HFFc6 (cell line): ENCODE results near the gene VPS54. TPM values are rescaled to one million over a fixed set of nuclear protein-coding genes. Genes with fewer than 3 reads are reported as not detected.

Experiments used
- DNase-seq: peaks from one replicate; pipeline ENCODE4 v3.0.0-alpha.2; 2018
- H3K27ac Mint-ChIP-seq: 2 replicates; pipeline ENCODE4 v1.8.0; 2020; ENCODE audit warnings: mild to moderate bottlenecking, mixed read lengths
- H3K27me3 Mint-ChIP-seq: 2 replicates; pipeline ENCODE4 v1.8.0; 2021; ENCODE audit warnings: mild to moderate bottlenecking, moderate library complexity, mixed read lengths; ENCODE audit not compliant: insufficient read depth
- H3K36me3 Mint-ChIP-seq: 2 replicates; pipeline ENCODE4 v1.8.0; 2021; ENCODE audit warnings: low read depth, mixed read lengths
- H3K4me1 Mint-ChIP-seq: 2 replicates; pipeline ENCODE4 v1.8.0; 2020; ENCODE audit warnings: low read depth, mixed read lengths
- H3K4me3 Mint-ChIP-seq: 2 replicates; pipeline ENCODE4 v1.8.0; 2020; ENCODE audit warnings: mild to moderate bottlenecking, moderate library complexity, mixed read lengths
- H3K9me3 Mint-ChIP-seq: 2 replicates; pipeline ENCODE4 v1.8.0; 2020; ENCODE audit warnings: mild to moderate bottlenecking, mixed read lengths
- total RNA-seq, 6 experiments: library from RNA; stranded (reverse); fragmentation: NEBNext Ultra II Directional; extraction: Animal tissue kit (Norgen Biotek cat#: 25700); gene quantifications; 2 replicates in 1 of 6; 3 replicates in 5 of 6; pipeline ENCODE4 v1.2.3, GENCODE V29; 2021
- TF ChIP-seq, protein P1 (sequence below): fragments of 200-600 bp; sonication (generic); IDR thresholded peaks from 2 replicates; pipeline ENCODE4 v1.5.0; 2021; ENCODE audit warnings: antibody characterized with exemption, mild to moderate bottlenecking

VPS54 gene
- total RNA-seq, 6 experiments from 2014 or later: 12.9 to 17.7 (median 15.0) TPM

DNA sequence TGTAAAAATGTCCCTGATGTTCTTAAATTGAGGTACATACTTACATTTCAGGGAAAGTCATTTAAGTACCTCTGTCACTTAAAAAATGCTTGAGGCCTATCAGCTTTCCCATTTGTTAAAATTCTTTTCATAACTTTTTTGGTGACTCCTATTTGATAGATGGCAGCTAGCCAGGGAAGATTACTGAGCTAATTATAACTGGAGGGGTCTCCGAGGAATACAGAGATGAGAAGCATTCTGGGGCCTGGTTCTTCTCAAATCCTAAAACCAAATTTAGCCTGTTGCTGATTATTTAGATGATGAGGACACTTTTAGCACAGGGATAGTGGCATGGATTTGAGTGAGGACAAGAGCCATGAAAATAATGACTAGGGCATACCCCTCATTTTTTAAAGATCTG lies 172.7 kb downstream of the VPS54 start:
- H3K4me3 Mint-ChIP-seq: peak overlapping the region; percentile 4; the same call in 1 of the 2 replicates
- no peak overlapping the region; the same call in 1 of the 2 replicates for H3K27ac Mint-ChIP-seq
- H3K36me3 Mint-ChIP-seq: peaks cover 51% of the 10 kb centered on the region
- DNase-seq: no peak
- peaks cover 83% of the 10 kb centered on the region for H3K4me1 Mint-ChIP-seq
- no peaks in the 10 kb centered on the region; the same call in none of the 2 replicates for H3K27me3 Mint-ChIP-seq
- TF ChIP-seq, protein P1, sequence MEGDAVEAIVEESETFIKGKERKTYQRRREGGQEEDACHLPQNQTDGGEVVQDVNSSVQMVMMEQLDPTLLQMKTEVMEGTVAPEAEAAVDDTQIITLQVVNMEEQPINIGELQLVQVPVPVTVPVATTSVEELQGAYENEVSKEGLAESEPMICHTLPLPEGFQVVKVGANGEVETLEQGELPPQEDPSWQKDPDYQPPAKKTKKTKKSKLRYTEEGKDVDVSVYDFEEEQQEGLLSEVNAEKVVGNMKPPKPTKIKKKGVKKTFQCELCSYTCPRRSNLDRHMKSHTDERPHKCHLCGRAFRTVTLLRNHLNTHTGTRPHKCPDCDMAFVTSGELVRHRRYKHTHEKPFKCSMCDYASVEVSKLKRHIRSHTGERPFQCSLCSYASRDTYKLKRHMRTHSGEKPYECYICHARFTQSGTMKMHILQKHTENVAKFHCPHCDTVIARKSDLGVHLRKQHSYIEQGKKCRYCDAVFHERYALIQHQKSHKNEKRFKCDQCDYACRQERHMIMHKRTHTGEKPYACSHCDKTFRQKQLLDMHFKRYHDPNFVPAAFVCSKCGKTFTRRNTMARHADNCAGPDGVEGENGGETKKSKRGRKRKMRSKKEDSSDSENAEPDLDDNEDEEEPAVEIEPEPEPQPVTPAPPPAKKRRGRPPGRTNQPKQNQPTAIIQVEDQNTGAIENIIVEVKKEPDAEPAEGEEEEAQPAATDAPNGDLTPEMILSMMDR: no peak
- peaks cover 6% of the 10 kb centered on the region for H3K9me3 Mint-ChIP-seq

DNA sequence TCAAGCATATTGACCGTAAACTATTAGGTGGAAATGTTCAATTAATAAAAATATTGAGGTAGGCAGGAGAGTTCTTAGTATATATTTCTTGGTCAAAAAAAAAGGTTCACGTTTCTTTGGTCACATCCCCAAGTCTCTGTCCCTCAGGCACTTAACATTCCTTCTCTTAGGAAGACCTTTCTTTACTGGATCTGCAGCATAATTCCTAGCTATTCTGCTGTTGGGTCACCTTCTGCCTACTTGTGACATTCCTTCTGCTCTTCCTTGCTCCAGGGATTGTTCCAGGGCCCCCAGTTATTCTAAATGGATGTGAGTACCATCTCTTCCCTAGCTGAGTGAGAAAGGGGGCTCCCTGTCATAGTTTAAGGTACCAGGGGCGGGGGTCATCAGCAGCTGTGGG lies 173.4 kb downstream of the VPS54 start:
- TF ChIP-seq, protein P1: no peak
- no peak for DNase-seq
- H3K36me3 Mint-ChIP-seq: peaks cover 47% of the 10 kb centered on the region
- H3K27ac Mint-ChIP-seq: no peak overlapping the region
- peaks cover 76% of the 10 kb centered on the region for H3K4me1 Mint-ChIP-seq
- H3K9me3 Mint-ChIP-seq: peaks cover 6% of the 10 kb centered on the region
- H3K4me3 Mint-ChIP-seq: peak overlapping the region; percentile 28; the same call in 1 of the 2 replicates
- H3K27me3 Mint-ChIP-seq: peaks cover 2% of the 10 kb centered on the region

DNA sequence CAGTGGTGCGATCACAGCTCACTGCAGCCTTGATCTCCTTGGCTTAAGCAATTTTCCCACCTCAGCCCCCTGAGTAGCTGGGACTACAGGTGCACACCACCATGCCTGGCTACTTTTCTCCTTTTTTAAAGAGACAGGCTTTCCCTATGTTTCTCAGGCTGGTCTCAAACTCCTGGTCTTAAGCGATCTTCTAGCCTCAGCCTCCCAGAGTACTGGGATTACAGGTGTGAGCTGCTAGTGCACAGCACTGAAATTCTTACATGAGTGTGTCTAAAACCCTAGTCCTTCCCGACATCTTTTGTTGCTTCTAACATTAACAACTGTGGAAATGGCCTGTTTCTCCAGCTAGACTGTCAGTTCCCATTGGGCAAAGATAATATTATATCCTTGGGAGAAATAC lies 174.6 kb downstream of the VPS54 start:
- Mint-ChIP-seq H3K4me3 (peak overlapping the region; percentile 98), H3K36me3 (peaks cover 47% of the 10 kb centered on the region), H3K9me3 (peaks cover 6% of the 10 kb centered on the region), H3K4me1 (peaks cover 76% of the 10 kb centered on the region), H3K27ac (no peak overlapping the region; the same call in 1 of the 2 replicates), H3K27me3 (peaks cover 4% of the 10 kb centered on the region)
- DNase-seq: no peak
- TF ChIP-seq, protein P1: no peak

DNA sequence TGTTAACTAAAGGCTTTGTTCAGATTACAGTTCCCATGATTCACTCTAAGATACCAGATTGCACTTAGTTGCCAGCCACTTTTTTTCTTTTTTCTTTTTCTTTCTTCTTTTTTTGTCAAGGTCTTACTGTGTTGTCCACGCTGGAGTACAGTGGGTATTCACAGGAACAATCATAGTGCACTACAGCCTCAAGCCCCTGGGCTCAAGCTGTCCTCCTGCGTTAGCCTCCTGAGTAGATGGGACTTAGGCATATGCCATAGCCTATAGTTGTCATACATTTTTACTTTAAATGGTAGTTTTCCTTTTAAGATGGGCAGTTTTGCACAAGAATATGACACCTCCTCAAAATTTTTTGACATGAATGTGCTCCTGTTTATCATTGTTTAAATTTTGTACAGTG lies 175.4 kb downstream of the VPS54 start:
- H3K4me1 Mint-ChIP-seq: peaks cover 71% of the 10 kb centered on the region
- peak overlapping the region; percentile 7; the same call in 1 of the 2 replicates for H3K27ac Mint-ChIP-seq
- peaks cover 6% of the 10 kb centered on the region for H3K9me3 Mint-ChIP-seq
- DNase-seq: no peak
- H3K36me3 Mint-ChIP-seq: peaks cover 47% of the 10 kb centered on the region
- TF ChIP-seq, protein P1: no peak
- H3K4me3 Mint-ChIP-seq: peak overlapping the region; percentile 98
- peaks cover 4% of the 10 kb centered on the region for H3K27me3 Mint-ChIP-seq

DNA sequence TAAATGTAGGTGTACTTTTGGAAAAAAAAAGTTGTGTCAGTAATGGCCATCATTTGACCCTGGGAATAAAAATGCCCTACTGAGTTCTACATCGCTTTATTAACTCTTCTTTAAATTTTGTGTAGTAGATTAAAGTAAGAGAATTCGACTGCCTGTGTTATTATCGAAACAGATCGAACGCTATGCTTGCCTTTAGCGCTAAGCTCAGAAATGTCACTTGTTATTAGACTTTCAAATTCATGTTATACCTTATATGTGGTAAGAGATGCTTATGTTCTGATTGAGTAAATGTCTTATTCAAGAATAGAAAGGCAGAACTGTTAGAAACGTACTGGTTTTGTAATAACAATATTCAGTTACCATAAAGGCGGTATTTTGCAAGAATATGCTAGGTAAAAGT lies 176.1 kb downstream of the VPS54 start:
- no peak for DNase-seq
- peak overlapping the region; percentile 95 for H3K27ac Mint-ChIP-seq
- peak overlapping the region; percentile 98 for H3K4me3 Mint-ChIP-seq
- peaks cover 6% of the 10 kb centered on the region for H3K9me3 Mint-ChIP-seq
- TF ChIP-seq, protein P1: no peak
- peaks cover 71% of the 10 kb centered on the region for H3K4me1 Mint-ChIP-seq
- peaks cover 4% of the 10 kb centered on the region for H3K27me3 Mint-ChIP-seq
- H3K36me3 Mint-ChIP-seq: peaks cover 45% of the 10 kb centered on the region
